OCI-LY1 (cell line): Measurements from ENCODE around the gene TTYH1.

Experiments used
- H2AFZ ChIP-seq: fragments of 200-600 bp; sonication (generic), shearing (Covaris generic); 2 replicates; pipeline ENCODE4 v1.6.0; 2014; ENCODE audit warnings: antibody characterized with exemption, mild to moderate bottlenecking, low read length
- H3F3A ChIP-seq: fragments of 200-600 bp; sonication (generic), shearing (Covaris generic); 2 replicates; pipeline ENCODE4 v1.6.0; 2014; ENCODE audit warnings: mild to moderate bottlenecking, antibody characterized with exemption, low read length, moderate library complexity; ENCODE audit not compliant: insufficient read depth
- H3K27ac ChIP-seq: fragments of 200-600 bp; sonication (generic); 2 replicates; pipeline ENCODE4 v1.5.1; 2014; ENCODE audit warnings: low read length, mixed run types, mild to moderate bottlenecking, low read depth; ENCODE audit not compliant: poor library complexity, severe bottlenecking
- H3K27me3 ChIP-seq: fragments of 200-600 bp; sonication (generic); 2 replicates; pipeline ENCODE4 v1.6.0; 2014; ENCODE audit warnings: antibody characterized with exemption, mild to moderate bottlenecking, low read length, moderate library complexity; ENCODE audit not compliant: insufficient read depth
- H3K36me3 ChIP-seq: fragments of 200-600 bp; sonication (generic); 2 replicates; pipeline ENCODE4 v1.6.1; 2014; ENCODE audit warnings: mild to moderate bottlenecking, antibody characterized with exemption, low read length, moderate library complexity, mixed read lengths; ENCODE audit not compliant: insufficient read depth
- H3K4me1 ChIP-seq: fragments of 200-600 bp; sonication (generic); 2 replicates; pipeline ENCODE4 v1.5.1; 2014; ENCODE audit warnings: mild to moderate bottlenecking, low read length, moderate library complexity; ENCODE audit not compliant: insufficient read depth, severe bottlenecking
- H3K4me2 ChIP-seq: fragments of 200-600 bp; sonication (generic), shearing (Covaris generic); 2 replicates; pipeline ENCODE4 v1.6.1; 2014; ENCODE audit warnings: low read length
- H3K4me3 ChIP-seq: fragments of 200-600 bp; sonication (generic); 2 replicates; pipeline ENCODE4 v1.5.1; 2014; ENCODE audit warnings: low read length, low read depth, mild to moderate bottlenecking, mixed read lengths; ENCODE audit not compliant: poor library complexity, severe bottlenecking
- H3K79me2 ChIP-seq: fragments of 200-600 bp; shearing (Covaris generic); 2 replicates; pipeline ENCODE4 v1.6.1; 2016; ENCODE audit warnings: mixed run types, low read length, mixed read lengths; ENCODE audit not compliant: insufficient read depth
- H3K9ac ChIP-seq: fragments of 200-600 bp; sonication (generic), shearing (Covaris generic); 2 replicates; pipeline ENCODE4 v1.6.1; 2014; ENCODE audit warnings: mild to moderate bottlenecking, low read length, mixed read lengths
- H3K9me2 ChIP-seq: fragments of 200-600 bp; sonication (generic), shearing (Covaris generic); 2 replicates; pipeline ENCODE4 v1.6.1; 2014; ENCODE audit warnings: low read depth, mild to moderate bottlenecking, low read length, mixed read lengths
- H3K9me3 ChIP-seq: fragments of 200-600 bp; shearing (Covaris generic); 2 replicates; pipeline ENCODE4 v1.6.1; 2014; ENCODE audit warnings: low read length, mixed read lengths
- H4K20me1 ChIP-seq: fragments of 200-600 bp; sonication (generic), shearing (Covaris generic); 2 replicates; pipeline ENCODE4 v1.6.0; 2016; ENCODE audit warnings: mild to moderate bottlenecking, low read length; ENCODE audit not compliant: insufficient read depth
- EZH2 ChIP-seq: fragments of 200-600 bp; sonication (generic), shearing (Covaris generic); IDR thresholded peaks from 2 replicates; pipeline ENCODE4 v1.8.0; 2017; ENCODE audit warnings: borderline replicate concordance, mixed run types, mild to moderate bottlenecking, antibody characterized with exemption, low read length, moderate library complexity, mixed read lengths
- TF ChIP-seq, protein P1 (sequence below): fragments of 200-600 bp; sonication (generic), shearing (Covaris generic); IDR thresholded peaks from 2 replicates; pipeline ENCODE4 v1.5.1; 2017; ENCODE audit warnings: mild to moderate bottlenecking, antibody characterized with exemption, low read length, moderate library complexity, mixed read lengths

The TTYH1 gene

DNA sequence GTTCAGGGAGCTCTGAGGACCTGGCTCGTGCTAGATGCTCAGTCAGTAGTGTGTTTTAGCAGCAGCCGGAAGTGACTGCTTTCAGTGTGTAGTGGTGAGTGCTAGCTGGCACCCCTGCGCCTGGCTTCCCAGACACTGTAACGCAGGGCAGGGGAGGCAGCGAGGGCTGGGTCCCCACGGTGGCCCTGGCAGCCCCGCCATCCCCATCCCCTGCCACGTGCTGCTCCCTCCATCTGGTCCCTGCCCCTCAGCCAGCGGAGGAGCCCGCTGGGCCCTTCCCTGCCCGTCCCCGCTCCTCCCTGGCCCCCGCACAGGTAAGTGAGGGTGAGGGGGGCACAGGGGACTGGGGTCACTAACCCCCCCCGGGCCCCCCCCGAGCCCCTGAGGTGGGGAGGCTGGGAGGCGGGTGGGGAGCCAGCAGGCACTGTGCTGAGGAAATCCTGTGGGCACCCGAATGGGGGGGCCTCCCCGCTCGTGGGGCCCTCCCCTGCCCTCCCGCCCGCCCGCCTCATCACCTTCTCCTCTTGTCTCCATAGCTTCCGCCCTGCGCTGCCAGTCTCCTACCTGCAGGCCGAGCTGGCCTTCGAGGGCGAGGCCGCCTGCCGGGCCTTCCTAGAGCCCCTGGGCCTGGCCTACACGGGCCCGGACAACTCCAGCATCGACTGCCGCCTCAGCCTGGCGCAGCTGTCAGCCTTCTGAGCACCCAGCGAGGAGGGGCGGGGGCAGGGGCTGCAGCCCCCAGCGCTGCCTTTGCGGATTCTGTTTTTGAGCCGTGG lies 45.2 kb downstream of the TTYH1 start:
- peaks cover 18% of the 10 kb centered on the region for H3K4me1 ChIP-seq
- no peaks in the 10 kb centered on the region for H3K79me2 ChIP-seq
- no peak overlapping the region for H3K27ac ChIP-seq
- H3F3A ChIP-seq = peaks cover 3% of the 10 kb centered on the region; the same call in 1 of the 2 replicates
- no peak overlapping the region for H2AFZ ChIP-seq
- no peaks in the 10 kb centered on the region for H3K27me3 ChIP-seq
- H4K20me1 ChIP-seq = no peaks in the 10 kb centered on the region
- peaks cover 67% of the 10 kb centered on the region for H3K36me3 ChIP-seq
- no peak overlapping the region for H3K4me3 ChIP-seq
- no peak overlapping the region for H3K4me2 ChIP-seq
- no peaks in the 10 kb centered on the region for H3K9me2 ChIP-seq
- no peak for TF ChIP-seq EZH2
- TF ChIP-seq, protein P1, sequence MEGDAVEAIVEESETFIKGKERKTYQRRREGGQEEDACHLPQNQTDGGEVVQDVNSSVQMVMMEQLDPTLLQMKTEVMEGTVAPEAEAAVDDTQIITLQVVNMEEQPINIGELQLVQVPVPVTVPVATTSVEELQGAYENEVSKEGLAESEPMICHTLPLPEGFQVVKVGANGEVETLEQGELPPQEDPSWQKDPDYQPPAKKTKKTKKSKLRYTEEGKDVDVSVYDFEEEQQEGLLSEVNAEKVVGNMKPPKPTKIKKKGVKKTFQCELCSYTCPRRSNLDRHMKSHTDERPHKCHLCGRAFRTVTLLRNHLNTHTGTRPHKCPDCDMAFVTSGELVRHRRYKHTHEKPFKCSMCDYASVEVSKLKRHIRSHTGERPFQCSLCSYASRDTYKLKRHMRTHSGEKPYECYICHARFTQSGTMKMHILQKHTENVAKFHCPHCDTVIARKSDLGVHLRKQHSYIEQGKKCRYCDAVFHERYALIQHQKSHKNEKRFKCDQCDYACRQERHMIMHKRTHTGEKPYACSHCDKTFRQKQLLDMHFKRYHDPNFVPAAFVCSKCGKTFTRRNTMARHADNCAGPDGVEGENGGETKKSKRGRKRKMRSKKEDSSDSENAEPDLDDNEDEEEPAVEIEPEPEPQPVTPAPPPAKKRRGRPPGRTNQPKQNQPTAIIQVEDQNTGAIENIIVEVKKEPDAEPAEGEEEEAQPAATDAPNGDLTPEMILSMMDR = no peak
- H3K9me3 ChIP-seq = no peaks in the 10 kb centered on the region
- H3K9ac ChIP-seq = no peak overlapping the region

DNA sequence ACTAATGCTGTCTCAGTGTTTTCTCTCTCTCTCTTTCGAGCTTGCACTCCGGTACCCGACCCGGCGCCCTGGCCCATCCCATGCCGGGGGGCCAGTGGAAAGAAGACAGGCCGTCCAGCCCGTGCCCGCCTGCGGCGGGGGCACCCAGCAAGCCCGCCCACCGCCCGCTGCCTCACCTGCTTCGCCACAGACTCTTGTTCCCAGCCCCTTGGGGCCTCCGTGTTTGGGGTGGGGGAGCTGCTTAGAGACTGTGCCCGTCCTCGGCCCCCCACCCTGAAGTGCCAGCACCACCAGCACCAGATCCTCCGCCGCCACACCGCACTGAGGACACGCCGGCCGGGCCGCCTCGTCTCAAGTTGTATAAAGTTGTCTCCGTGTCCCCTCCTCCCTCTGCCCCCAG lies 45.9 kb downstream of the TTYH1 start:
- no peaks in the 10 kb centered on the region for H3K9me2 ChIP-seq
- peaks cover 59% of the 10 kb centered on the region for H3K36me3 ChIP-seq
- TF ChIP-seq, protein P1 = no peak
- TF ChIP-seq EZH2 = no peak
- no peaks in the 10 kb centered on the region for H3K79me2 ChIP-seq
- H3K27me3 ChIP-seq = no peaks in the 10 kb centered on the region
- H3K4me3 ChIP-seq = no peak overlapping the region
- no peak overlapping the region for H3K27ac ChIP-seq
- H3F3A ChIP-seq = peaks cover 3% of the 10 kb centered on the region; the same call in 1 of the 2 replicates
- no peak overlapping the region for H2AFZ ChIP-seq
- no peaks in the 10 kb centered on the region for H4K20me1 ChIP-seq
- no peaks in the 10 kb centered on the region for H3K9me3 ChIP-seq
- H3K4me1 ChIP-seq = peaks cover 18% of the 10 kb centered on the region
- no peak overlapping the region for H3K9ac ChIP-seq
- H3K4me2 ChIP-seq = no peak overlapping the region

DNA sequence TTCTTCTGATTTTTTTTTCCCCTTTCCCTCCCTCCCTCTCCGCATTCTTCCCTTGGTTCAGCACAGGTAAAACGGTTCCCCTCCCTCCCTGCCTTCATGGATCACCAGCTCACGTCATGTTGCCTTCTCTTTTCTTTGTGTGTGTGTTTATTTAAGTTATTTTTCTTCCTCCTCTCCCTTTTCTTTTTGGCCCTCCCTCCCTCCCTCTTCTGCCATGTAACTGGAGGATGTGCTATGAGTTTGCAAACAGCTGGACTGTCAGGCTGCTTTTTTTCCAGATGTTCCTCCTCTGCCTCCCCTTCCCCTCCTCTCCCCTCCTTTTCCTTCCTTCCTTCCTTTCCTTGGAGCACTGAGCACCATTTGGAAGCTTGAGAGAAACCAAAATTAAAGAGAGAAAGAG lies 46.3 kb downstream of the TTYH1 start:
- no peaks in the 10 kb centered on the region for H4K20me1 ChIP-seq
- peaks cover 55% of the 10 kb centered on the region for H3K36me3 ChIP-seq
- no peak overlapping the region for H2AFZ ChIP-seq
- peak overlapping the region; percentile 64 for H3K4me3 ChIP-seq
- peaks cover 18% of the 10 kb centered on the region for H3K4me1 ChIP-seq
- H3F3A ChIP-seq = peaks cover 3% of the 10 kb centered on the region; the same call in 1 of the 2 replicates
- H3K4me2 ChIP-seq = peak overlapping the region; percentile 92; the same call in 1 of the 2 replicates
- H3K9me2 ChIP-seq = no peaks in the 10 kb centered on the region
- TF ChIP-seq, protein P1 = no peak
- no peak for TF ChIP-seq EZH2
- no peaks in the 10 kb centered on the region for H3K9me3 ChIP-seq
- peak overlapping the region; percentile 81; the same call in 1 of the 2 replicates for H3K9ac ChIP-seq
- peak overlapping the region; percentile 90 for H3K27ac ChIP-seq
- no peaks in the 10 kb centered on the region for H3K27me3 ChIP-seq
- H3K79me2 ChIP-seq = no peaks in the 10 kb centered on the region
